HG03378 (cell line): ENCODE results near the gene MBD3.
"Not testable (repeated sequence)": the region's sequence is repeated elsewhere in the genome, so short reads cannot be mapped to it uniquely, and the experiment has no call there.

Experiments used
- ATAC-seq: cut with Tn5 transposase; IDR thresholded peaks from one replicate; pipeline ENCODE4 v1.9.1; 2021; ENCODE audit warnings: mild to moderate bottlenecking, moderate library complexity; ENCODE audit not compliant: unreplicated experiment

MBD3 gene

DNA sequence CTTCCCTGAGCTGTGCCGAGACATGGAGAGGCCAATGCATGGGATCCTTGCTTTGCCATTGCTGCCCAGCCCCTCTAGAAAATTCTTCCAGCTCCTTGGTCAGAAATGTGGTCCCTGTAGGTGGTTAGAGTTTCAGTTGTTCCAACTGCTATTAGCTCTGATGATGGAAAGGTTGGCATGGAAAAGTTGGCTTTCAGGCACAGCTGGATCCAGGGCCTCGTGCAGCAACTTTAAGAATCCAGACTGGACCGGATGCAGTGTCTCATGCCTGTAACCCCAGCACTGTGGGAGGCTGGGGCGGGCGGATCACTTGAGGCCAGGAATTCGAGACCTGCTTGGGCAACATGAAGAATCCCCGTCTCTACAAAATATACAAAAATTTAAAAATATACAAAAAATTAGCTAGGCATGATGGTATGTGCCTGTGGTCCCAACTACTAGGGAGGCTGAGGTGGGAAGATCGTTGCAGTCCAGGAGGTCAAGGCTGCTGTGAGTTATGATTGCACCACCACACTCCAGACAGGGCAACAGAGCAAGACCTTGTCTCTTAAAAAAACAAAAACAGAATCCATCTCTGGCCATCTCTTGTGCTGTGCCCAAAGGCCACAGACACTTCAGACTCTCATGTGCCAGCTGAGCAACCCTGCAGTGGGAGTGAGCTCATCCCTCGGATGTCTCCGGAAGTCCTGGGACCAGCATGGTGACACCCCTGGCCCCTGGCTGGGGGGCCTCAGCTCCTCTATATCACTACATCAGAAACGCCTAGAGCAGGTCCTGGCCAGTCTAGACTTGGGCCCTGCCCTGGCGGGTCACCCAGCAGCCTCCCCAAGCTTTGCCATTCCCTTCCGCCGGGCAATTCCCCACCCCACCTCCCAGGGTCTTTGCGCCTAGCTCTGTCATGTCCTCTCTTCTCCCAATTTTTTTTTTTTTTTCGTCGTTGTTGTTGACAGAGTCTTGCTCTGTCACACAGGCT lies 41.3 kb downstream of the MBD3 start:
- ATAC-seq = no peak

DNA sequence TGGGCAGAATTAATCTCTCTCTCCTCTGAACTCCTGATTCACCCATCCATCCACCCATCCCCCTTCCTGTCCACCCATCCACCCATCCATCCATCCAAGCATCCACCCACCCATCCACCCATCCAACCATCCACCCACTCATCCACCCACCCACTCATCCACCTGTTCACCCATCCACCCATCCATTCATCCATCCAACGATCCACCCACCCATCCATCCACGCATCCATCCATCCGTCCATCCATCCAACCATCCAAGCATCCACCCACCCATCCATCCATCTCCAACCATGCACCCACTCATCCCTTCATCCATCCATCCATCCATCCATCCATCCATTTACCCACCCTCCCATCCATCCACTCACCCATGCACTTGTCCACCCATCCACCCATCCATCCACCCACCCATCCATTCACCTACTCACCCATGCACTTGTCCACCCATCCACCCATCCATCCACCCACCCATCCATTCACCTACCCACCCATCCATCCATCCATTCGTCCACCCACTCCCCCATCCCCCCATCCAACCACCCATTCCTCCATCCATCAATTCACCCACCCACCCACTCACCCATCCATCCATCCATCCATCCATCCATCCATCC lies 43.2 kb downstream of the MBD3 start:
- ATAC-seq = no peak

GRCh38 chr19:1540365-1540925 lies 52.2 kb downstream of the MBD3 start:
- no peak for ATAC-seq

GRCh38 chr19:1539749-1540148 lies 52.9 kb downstream of the MBD3 start:
- ATAC-seq = not testable (repeated sequence)

- no peak for ATAC-seq
Measured at GRCh38 chr19:1538978-1539377, 53.7 kb downstream of the MBD3 start.

DNA sequence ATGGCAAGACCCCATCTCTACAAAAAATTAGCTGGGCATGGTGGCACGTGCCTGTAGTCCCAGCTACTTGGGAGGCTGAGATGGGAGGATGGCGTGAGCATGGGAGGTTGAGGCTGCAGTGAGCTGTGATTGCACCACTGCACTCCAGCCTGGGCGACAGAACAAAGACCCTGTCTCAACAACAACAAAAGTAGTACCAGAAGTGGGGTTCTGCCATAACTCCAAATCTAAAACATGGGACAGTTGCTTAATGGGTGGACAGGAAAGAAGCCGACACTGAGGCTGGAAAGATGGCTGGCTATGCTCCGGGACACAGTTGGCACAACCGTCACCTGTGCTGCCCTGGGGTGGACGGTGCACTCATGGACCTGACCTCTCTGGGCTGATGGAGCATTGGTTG lies 57.0 kb downstream of the MBD3 start:
- ATAC-seq = not testable (repeated sequence)

GRCh38 chr19:1534972-1535371 lies 57.7 kb downstream of the MBD3 start:
- no peak for ATAC-seq

GRCh38 chr19:1533510-1534150 lies 59.0 kb downstream of the MBD3 start:
- ATAC-seq = no peak

DNA sequence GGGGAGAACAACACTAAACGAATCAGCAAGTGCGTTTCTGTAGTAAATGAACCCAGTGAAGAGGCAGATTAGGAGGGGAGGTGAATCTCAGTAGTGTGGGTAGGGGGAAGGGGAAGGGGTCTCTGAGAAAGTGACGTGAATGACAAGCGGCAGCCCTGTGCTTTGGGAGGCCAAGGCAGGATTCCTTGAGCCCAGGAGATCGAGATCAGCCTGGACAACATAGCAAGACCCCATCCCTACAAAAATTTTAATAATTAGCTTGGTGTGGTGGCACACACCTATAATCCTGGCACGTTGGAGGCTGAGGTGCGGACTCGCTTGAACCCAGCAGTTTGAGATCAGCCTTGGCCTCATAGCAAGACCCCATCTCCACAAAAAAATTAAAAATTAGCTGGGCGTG lies 60.7 kb downstream of the MBD3 start:
- ATAC-seq = no peak

GRCh38 chr19:1531587-1531986 lies 61.1 kb downstream of the MBD3 start:
- no peak for ATAC-seq

- not testable (repeated sequence) for ATAC-seq
Measured at GRCh38 chr19:1530856-1531255, 61.8 kb downstream of the MBD3 start.

DNA sequence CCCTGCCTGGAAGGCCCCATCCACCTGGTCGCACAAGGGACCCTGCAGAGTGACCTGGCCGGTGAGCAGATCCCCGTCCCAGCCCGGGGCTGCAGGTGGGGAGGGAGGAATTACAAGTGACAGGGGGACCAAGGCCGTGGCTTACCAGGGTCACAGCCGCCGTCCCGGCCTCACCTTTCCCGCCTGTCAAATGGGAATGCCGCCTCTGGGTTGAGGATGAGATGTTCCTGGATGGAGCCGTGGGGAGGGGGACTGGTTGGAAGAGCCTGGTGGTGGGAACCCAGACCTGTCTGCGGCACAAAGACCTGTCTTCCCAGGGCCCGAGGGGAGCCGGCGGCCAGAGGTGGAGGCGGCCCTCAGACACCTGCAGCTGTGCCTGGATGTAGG lies 63.2 kb downstream of the MBD3 start:
- ATAC-seq = no peak

GRCh38 chr19:1528596-1529429 lies 63.9 kb downstream of the MBD3 start:
- ATAC-seq = no peak

DNA sequence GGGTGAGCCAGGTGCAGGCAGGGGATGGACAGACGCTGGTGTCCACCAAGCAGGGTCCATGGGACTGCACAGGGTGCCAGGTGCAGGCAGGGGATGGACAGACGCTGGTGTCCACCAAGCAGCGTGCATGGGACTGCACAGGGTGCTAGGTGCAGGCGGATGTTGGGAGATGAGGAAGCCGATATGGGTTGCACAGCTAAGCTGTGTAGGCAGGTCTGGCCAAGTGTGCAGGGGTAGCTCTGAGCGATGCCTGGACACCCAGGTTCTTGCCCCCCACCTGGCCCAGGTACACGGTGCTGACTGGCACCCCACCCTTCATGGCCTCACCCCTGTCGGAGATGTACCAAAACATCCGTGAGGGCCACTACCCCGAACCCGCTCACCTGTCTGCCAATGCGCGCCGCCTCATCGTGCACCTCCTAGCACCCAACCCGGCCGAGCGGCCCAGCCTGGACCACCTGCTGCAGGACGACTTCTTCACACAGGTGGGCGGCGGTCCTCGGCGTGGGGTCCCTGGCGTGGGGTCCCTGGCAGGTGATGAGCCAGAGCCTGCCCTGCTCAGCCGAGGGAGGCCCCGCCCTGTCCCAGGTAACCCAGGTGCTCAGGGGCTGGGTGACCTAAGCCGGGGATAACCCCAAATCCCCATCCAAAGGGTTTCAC lies 64.9 kb downstream of the MBD3 start:
- no peak for ATAC-seq

GRCh38 chr19:1526979-1527649 lies 65.6 kb downstream of the MBD3 start:
- no peak for ATAC-seq

DNA sequence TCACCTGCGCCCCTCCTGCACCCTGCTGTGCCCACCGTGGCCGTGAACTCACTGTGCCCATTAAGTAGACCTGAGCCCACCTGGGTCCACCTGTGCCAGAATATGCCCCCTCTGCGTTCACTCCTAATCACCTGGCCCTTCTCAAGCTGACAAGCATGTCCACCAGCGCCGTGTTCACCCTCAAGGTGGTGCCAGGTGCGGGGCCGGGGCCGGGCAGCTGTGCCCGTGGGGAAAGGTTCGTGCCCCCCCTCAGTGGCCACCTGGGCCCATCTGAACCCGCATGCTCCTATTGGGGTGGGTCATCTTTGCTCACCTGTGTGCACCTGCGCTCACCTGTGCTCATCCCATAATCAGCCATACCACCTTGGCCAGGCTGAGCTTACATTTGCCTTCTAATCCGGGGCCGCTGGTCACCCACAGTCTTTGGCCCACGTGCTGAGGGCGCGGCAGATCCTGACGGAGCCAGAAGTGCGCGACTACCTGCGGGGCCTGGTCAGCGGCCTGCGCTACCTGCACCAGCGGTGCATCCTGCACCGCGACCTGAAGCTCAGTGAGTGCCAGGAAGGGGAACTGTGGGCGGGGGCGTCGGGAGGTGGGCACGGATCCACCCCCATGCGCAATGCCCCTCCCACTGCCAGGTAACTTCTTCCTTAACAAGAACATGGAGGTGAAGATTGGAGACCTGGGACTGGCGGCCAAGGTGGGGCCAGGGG lies 66.4 kb downstream of the MBD3 start:
- ATAC-seq = no peak

- no peak for ATAC-seq
Measured at GRCh38 chr19:1525343-1525742, 67.3 kb downstream of the MBD3 start.

DNA sequence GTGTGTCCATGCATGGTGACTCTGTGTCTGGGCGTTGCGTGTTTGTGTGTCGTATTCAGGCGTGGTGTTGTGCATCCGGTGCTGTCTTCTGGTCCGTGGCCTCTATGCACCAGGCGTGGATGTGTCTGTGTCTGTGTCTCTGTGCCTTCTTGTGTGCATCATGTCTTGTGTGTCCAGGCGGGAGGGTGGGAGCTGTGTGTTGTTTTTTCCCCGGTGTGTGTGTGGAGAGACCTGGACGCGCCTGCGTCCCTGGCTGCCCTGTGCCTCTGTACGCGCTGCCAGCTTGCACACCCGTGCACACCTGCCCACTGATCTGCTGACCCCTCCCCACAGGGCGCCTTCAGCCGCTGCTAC lies 67.7 kb downstream of the MBD3 start:
- no peak for ATAC-seq
